HG03135 (cell line): ENCODE data around the gene TMEM185B.
"Not testable (repeated sequence)": the region's sequence is repeated elsewhere in the genome, so short reads cannot be mapped to it uniquely, and the experiment has no call there.

Source experiments
- ATAC-seq: cut with Tn5 transposase; IDR thresholded peaks from one replicate; pipeline ENCODE4 v1.9.1; 2021; ENCODE audit warnings: mild to moderate bottlenecking, moderate library complexity; ENCODE audit not compliant: unreplicated experiment

Gene TMEM185B

DNA sequence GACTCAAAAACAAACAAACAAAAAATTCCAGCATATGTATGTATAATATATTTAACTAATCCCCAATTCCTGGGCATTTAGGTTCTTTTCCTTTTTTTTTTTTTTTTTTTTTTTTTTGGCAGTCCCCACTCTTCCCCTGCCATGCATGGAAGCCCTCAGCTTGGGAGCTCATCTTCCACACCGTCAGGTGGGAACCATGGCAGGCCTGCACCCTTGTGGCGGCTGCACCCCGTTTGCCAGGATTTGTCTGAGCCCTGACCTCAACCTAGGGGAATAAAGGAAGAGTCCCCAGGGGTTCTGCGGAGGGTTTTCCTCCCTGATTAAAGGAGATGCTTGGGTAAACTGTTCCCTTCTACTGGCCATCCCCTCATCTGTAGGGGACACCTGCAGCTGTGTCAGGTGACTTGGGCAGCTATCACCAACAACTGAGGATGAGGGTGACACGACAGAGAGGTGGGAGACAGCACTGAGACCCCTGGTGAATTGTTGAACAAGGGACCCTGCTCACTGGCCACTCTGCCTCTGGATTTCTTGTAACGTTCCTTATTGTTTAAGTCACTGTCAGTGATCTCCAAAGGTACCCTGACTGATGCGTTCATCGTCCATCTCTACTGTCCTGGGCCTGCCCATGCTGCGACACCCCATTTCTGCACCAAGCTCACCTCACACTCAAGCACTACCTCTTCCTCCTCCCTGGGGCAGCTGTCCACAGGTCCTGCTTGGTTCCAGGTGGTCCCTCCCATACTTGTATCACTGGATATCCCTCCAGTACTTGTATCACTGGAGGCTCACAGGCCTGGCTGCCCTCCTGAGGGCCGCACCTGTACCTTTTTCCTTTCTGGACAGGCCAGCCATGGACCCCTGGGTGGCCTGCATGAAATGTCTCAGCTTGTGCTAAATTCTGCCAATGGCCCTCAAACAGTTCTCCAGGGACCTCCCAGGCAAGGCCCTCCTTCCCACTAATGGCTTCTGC lies 14.5 kb downstream of the TMEM185B start:
- ATAC-seq, result no peak

DNA sequence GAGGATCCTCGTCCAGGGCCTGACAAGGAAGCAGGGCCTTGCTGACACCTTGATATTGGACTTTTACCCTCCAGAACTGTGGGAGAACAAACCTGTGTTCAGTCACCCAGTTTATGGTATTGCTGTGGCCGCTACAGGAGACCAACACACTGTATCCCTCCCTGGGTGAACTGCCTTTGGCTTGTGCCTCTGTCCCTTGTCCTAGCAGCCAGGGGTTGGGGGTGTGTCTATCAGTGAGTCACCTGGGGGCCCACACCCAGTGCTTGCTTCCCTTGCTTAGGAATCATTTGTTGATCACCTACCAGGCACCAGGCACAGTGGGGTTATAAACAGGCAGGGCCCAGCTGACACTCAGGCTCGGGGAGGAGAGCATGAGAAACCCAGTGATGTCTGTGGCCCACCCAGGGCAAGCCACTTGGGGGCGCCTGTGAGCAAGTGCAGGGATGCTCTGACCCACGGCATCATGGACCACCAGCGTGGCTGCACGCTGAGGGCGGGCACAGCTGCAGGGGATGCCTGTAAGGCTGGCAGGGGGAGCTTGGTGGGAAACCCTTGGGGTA lies 17.1 kb downstream of the TMEM185B start:
- no peak for ATAC-seq

GRCh38 chr2:120204945-120205670 lies 18.1 kb downstream of the TMEM185B start:
- no peak for ATAC-seq

- ATAC-seq, result no peak
These were observed 18.8 kb downstream of the TMEM185B start for GRCh38 chr2:120204417-120204816.

DNA sequence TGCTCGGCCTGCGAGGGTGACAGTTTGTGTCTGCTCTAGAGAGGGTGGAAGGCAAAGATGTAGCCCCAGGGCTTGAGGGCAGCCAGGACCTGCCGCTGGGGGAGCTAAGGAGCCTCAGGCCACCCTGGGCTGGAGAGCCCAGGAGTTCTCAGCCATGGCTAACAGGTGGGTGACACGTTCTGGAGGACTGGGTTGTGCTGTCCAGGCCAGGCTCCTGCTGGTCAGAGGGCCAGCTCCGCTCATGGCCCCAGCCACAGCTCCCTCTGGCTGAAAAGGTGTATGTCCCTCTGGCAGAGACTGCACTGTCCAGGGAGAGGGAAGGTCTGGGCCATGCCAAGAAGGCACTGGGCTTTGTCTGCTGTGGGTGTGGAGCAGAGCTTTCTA lies 19.2 kb downstream of the TMEM185B start:
- ATAC-seq, result no peak

- no peak for ATAC-seq
These were observed 19.8 kb downstream of the TMEM185B start for GRCh38 chr2:120203251-120204021.

- ATAC-seq, result not testable (repeated sequence)
These were observed 23.3 kb downstream of the TMEM185B start for GRCh38 chr2:120199817-120200459.

GRCh38 chr2:120195553-120195952 lies 27.6 kb downstream of the TMEM185B start:
- no peak for ATAC-seq

DNA sequence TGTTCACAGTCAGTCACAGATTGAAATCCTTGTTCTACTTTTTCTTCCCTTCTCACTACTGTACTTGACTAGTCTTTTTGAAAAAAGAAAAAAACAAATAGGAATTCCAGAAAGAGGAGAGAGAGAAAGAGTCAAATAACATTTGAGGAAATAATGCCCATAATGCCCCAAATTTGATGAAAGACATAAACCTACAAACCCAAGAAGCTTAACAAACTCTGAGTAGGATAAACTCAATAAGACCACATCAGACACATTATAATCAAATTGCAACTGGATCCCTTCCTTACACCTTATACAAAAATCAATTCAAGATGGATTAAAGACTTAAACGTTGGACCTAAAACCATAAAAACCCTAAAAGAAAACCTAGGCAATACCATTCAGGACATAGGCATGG lies 30.9 kb downstream of the TMEM185B start:
- ATAC-seq, result no peak

- no peak for ATAC-seq
These were observed 34.0 kb downstream of the TMEM185B start for GRCh38 chr2:120189189-120189588.

- no peak for ATAC-seq
These were observed 41.1 kb downstream of the TMEM185B start for GRCh38 chr2:120182019-120182560.

GRCh38 chr2:120180066-120180465 lies 43.1 kb downstream of the TMEM185B start:
- no peak for ATAC-seq

DNA sequence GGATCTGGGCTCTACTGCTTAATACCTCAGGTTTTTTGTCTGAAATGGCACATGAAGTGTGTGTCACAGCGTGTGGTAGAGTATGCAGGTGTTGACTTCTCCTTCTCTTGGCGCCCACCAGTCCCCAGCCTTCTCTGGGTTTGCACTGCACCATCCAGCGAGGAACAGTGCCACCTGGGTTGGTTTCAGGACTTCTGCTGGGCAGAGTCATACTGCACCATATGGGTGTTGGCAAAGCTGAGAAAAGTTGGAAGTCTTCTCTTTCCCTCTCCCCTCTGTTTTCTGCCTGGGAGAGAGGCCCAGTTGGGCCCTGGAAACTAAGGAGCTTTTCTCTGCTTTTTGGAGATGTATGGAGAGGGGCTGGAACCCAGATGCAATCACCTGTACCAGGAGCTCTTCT lies 43.8 kb downstream of the TMEM185B start:
- no peak for ATAC-seq

DNA sequence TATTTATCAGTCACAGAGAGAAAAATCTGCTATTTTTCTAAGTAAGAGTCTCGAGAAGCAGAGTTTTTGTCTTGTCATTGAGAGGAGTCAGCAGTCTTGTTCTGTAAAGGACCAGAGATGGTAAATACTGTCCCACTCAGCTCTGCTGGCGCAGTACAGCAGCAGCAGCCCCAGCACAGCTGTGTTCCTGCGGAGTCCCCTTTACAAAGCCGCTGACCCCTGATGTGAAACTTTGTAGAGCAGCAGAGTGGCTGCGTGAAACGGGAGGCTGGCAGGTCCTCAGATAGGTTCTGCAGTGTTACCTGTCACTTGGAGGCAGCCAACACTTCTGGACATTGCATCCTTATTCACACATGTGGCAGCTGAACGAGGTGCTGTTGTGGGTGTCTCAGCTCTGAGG lies 45.2 kb downstream of the TMEM185B start:
- no peak for ATAC-seq

GRCh38 chr2:120177001-120177621 lies 46.1 kb downstream of the TMEM185B start:
- ATAC-seq, result peak; percentile 98

DNA sequence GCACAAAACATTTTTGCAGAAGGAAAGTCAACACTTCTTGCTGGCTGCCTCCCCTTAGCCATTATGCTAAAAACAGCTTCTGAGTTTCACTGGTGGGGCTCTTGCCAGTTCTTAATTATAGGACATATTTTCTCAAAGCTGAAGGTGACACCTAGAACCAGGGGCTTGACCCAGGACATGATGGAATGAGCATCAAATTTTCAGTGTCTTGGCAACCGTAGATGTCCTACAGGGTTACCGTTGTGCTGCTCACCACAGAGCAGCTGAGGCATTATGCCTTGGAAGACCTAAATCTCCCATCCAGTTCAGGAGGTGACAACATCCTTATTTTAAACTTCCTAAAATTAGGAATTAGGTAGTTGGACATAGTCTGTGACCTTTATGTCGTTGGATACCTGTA lies 46.7 kb downstream of the TMEM185B start:
- ATAC-seq, result no peak

GRCh38 chr2:120174963-120175581 lies 48.1 kb downstream of the TMEM185B start:
- no peak for ATAC-seq
